ENCODE results near the gene TEK.

DNA sequence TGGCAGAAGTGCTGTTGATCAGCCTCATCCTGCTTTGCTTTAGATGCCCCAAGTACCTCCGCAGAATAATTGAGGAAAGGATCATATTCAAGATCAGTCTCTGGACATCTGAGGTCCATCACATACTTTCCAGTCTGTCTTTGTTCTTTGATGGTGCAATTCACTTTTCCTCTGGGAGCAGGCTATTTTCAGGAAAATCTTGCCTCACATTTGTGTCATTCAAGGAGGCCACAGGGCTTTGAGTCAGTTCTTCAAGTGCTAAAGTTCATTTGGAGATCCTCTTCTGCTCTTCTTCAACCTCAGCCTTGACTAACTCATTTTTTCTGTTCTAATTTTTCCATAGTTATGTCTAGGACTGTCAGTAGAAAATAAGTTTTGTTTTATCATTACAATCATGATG lies 169.3 kb downstream of the TEK start:
- TF ChIP-seq, protein P1, sequence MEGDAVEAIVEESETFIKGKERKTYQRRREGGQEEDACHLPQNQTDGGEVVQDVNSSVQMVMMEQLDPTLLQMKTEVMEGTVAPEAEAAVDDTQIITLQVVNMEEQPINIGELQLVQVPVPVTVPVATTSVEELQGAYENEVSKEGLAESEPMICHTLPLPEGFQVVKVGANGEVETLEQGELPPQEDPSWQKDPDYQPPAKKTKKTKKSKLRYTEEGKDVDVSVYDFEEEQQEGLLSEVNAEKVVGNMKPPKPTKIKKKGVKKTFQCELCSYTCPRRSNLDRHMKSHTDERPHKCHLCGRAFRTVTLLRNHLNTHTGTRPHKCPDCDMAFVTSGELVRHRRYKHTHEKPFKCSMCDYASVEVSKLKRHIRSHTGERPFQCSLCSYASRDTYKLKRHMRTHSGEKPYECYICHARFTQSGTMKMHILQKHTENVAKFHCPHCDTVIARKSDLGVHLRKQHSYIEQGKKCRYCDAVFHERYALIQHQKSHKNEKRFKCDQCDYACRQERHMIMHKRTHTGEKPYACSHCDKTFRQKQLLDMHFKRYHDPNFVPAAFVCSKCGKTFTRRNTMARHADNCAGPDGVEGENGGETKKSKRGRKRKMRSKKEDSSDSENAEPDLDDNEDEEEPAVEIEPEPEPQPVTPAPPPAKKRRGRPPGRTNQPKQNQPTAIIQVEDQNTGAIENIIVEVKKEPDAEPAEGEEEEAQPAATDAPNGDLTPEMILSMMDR (IDR thresholded peaks at IDR 0.05) = no peak
- TF ChIP-seq POLR2A (IDR thresholded peaks at IDR 0.05) = no peak

All from stomach (tissue), 4 donors.